ENCODE measurements around the gene SLC24A1.
"Not testable (repeated sequence)": the region's sequence is repeated elsewhere in the genome, so short reads cannot be mapped to it uniquely, and the experiment has no call there.

SLC24A1 gene

DNA sequence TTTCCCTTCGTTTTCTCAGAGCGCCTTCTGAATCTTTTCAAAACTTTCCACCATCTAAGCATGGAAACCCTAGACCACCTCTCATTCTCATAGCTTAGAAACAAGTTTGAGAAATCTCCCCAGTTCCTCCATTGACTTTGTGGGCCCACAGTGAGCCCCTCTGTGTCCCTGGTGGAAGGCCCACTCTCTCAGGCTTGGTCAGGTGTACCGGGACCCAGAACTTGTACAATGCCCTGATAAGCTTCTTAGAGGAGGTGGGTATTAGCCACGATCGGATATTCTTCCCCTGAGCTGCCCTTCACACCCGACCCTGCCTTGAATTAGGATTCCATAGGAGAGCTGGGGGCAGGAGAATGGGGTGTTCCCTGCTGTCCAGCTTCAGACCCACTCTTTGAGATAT, at the start of gene SLC24A1:
Gene SLC24A1, plus strand, starts transcription at position 301 of the 400 bp plus-strand sequence. CDS start 2,143 bp downstream, outside the sequence.
- no peak for DNase-seq (ENCODE audit: low spot score)

DNA sequence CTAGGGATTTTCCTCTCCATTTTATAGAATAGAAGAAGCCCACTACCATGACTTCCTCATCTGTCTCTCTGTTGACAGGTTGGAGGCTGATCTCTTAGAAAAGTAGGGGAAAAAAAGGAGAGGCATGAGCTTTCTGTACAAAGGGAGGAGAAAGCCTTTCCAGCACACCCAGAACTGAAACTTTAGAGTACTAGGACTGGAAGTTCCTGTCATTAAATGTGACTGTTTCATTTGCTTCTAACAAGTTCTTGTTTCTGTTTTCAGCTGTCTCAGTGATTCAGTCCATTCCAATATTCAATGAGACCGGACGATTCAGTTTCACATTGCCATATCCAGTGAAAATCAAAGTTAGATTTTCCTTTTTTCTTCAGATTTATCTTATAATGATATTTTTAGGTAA, 49.8 kb upstream of the SLC24A1 start:
- no peak for DNase-seq (ENCODE audit: low spot score)

DNA sequence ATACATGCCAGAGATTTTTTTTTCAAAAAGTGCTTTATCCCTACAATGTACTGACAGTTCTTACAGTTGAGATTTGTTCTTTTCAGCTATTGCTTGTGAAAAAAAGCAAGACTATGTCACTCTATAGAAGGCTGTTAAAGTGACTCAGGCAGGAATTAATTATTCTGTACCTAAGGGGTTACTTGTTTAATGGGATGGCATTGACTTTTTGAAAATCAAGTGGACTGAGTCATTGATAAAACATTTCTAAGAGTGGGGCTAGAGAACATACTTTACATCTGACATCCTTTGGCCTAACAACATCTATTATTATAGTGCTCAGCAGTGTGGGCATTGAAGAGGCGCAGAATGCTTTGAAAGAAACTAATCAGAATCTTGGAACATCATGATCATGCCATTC, 45.1 kb upstream of the SLC24A1 start:
- no peak for DNase-seq (ENCODE audit: low spot score)

DNA sequence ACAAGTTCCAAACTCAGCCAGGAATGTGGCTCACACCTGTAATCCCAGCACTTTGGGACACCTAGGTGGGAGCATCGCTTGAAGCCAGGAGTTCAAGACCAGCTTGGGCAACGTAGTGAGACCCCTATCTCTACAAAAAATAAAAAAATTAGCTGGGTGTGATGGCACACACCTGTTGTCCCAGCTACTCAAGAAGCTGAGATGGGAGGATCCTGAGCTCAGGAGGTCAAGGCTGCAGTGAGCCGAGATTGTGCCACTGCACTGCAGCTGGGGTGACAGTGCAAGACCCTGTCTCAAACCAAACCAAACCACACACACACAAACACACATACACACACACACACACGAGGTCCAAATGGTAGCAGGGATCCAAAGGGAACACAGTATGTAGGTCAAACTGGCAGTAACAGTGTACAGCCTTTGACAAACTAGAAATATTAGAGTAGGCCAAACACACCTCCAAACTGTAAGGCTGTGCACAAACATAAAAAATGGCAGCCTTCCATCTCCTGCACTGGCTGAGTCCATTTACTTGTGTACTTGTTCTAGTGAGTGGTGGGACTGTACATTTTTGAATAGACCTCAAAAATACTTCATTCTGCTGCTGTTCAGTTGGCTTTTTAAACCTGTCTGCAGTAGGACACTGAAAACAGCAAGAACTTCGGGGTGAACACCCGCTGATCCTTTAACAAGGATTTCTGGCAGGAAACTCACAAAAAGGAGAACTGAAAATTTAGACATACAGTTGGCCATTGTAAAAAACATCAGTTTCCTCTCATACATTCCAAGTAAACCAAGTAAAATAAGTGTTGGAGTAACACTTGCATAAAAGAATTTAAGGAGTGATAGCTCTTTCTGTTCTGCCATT, 44.4 kb upstream of the SLC24A1 start:
- no peak for DNase-seq (ENCODE audit: low spot score)

- DNase-seq (ENCODE audit: low spot score), result no peak
Measured at GRCh38 chr15:65578904-65579728, 42.6 kb upstream of the SLC24A1 start.

- DNase-seq (ENCODE audit: low spot score), result no peak
Measured at GRCh38 chr15:65579762-65580161, 42.0 kb upstream of the SLC24A1 start.

GRCh38 chr15:65580287-65580686, 41.5 kb upstream of the SLC24A1 start:
- DNase-seq (ENCODE audit: low spot score), result no peak

DNA sequence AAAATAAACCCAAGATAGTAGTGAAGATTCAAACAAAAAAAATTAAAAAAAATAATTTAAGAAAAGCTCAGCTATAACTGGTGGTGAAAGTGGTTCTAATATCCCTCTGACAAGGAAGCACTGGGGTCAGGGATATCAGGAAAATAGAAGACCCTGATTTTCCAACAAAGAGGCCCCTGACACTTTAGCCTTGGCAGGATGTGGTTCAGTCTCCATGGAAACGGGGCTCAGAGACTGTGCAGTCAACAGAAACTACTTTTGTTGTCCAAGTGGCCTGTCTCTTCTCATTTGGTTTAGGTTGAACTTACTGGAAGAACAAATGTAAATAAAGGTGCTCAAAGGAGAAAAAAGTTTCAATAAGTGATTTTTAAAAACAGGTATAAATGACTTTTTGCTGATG, 38.0 kb upstream of the SLC24A1 start:
- DNase-seq (ENCODE audit: low spot score), result peak; percentile 37

DNA sequence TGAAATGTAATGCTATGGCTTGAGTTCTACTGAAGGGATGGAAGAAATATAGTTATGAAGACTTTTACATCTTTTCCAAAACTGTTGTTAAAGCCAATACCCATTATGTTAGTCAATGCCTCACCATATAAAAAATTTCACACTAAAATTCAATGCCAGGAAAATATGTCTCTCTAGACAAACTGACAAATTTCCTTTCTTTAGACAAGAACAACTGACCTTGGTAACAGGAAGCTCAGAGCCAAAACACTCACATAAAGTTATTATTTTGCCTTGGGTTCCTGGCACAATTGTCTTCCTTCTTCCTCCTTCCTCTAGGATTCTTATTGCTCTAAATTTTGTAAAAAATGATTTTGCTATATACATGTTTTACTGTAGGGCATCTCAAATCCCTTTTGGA, 37.5 kb upstream of the SLC24A1 start:
- DNase-seq (ENCODE audit: low spot score), result no peak

DNA sequence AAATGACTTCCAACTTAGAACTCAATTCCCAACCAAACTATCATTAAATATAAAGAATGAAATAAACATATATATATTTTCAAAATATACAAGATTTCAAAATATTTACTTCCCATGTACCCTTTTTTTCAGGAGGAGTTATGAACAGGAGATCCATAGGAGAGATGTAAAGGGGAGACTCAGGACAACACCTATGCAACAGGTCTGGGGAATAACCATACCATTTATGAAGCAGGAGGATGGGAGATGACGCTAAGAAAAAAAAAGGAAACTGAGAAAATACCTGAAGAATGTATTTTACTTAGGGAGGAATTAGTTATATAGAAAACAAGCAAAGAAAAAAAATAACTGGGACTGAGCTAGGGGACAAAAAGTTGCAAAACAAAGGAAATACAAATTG, 34.6 kb upstream of the SLC24A1 start:
- DNase-seq (ENCODE audit: low spot score), result no peak

GRCh38 chr15:65595960-65596359, 25.8 kb upstream of the SLC24A1 start:
- DNase-seq (ENCODE audit: low spot score), result peak; percentile 92

GRCh38 chr15:65598468-65598867, 23.3 kb upstream of the SLC24A1 start:
- no peak for DNase-seq (ENCODE audit: low spot score)

DNA sequence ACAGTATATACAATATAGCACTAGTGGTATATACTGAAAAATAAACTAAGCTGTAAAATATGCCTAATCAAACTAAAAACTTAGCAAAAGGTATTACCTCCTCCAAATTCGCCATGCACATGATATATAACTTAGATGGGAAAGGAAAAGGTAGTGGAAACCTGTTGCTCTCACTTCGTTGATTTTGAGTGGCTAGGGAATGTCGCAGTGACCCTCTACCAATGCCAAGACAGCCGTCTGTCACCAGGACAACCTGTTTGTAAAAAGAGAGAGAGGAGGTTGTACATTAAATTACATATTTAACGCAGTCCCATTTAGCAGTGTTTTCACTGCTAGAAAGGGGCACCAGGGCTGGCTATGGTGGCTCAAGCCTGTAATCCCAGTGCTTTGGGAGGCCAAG, 22.1 kb upstream of the SLC24A1 start:
- no peak for DNase-seq (ENCODE audit: low spot score)

- no peak for DNase-seq (ENCODE audit: low spot score)
Measured at GRCh38 chr15:65603134-65603533, 18.6 kb upstream of the SLC24A1 start.

DNA sequence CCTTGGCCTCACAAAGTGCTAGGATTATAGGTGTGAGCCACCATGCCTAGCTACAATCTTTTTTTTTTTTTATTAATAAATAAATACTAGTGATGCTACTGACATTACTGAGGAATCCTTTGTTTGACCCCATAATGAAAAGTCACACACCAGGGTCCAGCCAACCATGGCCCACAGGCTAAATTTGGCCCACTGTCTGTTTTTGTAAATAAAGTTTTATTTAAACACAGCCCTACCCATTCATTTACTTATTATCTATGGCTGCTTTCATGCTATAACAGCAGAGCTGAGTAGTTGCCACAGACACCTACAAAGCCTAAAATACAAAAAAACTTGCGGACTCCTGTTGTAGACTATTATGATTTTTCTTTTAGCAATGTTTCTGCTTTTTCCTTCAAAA, 18.2 kb upstream of the SLC24A1 start:
- no peak for DNase-seq (ENCODE audit: low spot score)

DNA sequence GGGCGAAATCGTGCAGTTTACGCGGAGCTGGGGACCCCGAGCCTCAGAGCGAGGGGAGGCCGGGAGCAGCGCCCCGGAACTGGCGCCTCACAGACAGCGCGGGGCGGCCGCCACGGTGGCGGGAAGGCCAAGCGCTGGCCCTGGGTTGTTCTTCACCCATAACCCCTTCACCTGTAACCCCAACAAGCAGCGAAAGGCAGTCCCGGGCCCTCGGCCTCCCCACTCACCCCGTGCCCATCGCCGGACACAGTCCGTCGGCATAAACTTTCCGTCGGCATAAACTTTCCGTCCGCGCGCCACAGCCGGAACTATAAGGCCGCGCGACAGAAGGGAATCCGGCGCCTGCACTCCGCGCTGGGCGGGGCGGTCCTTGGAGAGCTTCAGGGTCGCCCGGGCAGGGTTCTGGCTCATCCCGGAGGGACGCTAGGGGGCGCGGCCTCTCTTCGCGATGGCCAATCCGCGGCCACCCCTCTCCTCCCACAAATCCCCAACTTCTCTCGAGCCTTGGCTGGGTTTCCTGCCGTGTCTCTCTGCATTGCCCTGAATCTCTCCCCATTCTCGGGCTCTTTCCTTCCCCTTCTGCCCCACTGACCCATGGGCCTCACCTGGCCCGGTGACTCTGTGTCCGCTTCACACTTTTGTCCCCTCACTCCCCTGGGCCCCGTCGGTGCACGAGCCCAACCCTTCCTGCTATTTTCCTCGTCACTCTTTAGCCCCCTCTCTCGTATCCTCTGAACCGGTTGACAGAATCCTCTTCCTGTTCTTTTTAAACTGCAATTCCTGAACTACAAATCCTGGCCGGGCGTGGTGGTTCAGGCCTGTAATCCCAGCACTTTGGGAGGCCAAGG, 10.6 kb upstream of the SLC24A1 start, which contains the start of gene INTS14:
Gene INTS14, minus strand, starts transcription at position 261 of the 848 bp plus-strand sequence. CDS start 3,751 bp downstream, outside the sequence.
- peak; percentile 92 for DNase-seq (ENCODE audit: low spot score)

- no peak for DNase-seq (ENCODE audit: low spot score)
Measured at GRCh38 chr15:65611888-65612615, 9.7 kb upstream of the SLC24A1 start.

DNA sequence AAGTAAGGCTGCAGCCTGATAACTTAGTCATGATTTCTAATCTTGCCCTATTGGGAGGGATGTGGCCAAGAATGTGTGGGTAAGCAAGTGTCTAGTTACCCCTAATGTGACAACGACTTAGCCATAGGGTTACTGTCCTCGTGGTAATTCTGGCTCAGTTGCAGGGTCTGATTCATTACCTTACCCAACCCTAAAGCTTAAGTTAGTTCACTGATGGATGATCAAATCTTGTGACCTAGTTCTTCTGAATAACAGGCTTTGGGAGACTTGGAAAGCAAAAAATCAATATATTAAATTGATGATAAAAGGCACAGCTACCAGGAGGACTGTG, 9.2 kb upstream of the SLC24A1 start:
- DNase-seq (ENCODE audit: low spot score), result no peak

DNA sequence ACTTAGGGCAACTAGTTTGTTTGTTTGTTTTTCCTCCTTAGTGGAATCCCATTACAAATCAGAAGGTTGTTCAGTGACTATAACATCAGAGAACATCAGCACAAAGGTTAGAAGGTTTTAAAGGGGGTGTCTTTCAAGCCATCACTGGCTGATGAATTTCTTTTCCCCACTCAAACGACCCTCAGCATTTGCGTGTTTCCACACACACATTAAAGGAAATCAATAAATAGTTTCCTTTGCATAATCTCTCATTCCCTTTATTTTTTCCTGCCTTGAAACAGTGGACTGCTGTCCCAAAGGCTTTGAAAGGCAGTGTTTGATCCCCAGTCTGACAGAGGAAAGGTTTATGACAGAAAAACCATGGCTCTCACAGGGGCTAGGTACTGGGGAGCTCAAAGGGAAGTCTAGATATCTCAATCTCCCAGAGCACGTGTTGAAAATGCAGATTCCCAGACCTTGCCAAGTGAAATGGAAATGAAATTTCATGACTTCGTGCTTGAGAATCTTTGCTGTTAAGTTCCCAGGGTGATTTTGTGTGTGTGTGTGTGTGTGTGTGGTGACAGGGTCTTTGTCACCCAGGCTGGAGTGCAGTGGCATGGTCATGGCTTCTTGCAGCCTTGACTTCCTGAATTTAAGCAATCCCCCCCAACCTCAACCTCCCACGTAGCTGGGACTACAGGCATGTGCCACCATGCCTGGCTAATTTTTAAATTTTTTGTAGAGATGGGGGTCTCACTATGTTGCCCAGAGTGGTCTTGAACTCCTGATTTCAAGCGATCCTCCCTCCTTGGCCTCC, 8.6 kb upstream of the SLC24A1 start:
- DNase-seq (ENCODE audit: low spot score), result no peak

DNA sequence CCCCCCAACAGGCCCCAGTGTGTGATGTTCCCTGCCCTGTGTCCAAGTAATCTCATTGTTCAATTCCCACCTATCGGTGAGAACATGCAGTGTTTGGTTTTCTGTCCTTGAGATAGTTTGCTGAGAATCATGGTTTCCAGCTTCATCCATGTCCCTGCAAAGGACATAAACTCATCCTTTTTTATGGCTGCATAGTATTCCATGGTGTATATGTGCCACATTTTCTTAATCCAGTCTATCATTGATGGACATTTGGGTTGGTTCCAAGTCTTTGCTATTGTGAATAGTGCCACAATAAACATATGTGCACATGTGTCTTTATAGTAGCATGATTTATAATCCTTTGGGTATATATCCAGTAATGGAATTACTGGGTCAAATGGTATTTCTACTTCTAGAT, 5.9 kb upstream of the SLC24A1 start:
- not testable (repeated sequence) for DNase-seq (ENCODE audit: low spot score)
